ENCODE measurements around the gene PER3. TPM values are rescaled to one million over a fixed set of nuclear protein-coding genes. Genes with fewer than 3 reads are reported as not detected.

Gene PER3
- total and polyA plus RNA-seq, 2 donors (not counting 1 experiment from before 2014, with no cell fraction given), result 2.4 to 5.8 TPM

DNA sequence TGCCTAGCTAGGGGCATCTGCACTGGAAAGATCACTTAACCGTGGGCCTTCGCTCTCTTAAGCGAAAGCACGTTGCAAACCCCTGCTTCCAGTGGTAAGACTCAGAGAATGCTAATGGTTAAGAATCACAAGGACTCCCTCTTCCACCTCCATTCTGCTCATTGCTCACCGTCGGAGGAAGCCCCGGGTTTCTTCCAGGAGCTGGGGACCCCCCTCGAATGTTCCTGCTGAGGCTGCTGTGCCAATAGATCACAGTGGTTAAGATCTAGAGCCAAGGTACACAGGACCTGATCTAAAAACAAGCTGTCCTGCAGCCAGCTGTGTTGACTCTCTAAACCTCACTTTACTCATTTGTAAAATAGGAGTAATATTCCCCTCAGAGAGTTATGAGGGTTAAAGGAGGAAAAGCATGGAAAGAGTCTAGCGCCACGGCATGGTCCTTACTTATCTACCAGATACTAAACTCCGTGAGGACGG is 12.2 kb upstream of the PER3 start:
- peak overlapping the region; percentile 97 for H3K4me2 ChIP-seq (replicated peaks; ENCODE audit: low read depth, low read length, poor library complexity, severe bottlenecking)
- H3K27me3 ChIP-seq (replicated peaks in 1 of 4; ENCODE audit: control extremely low read depth in 1 of 4, control insufficient read depth in 3 of 4, insufficient read depth in 4 of 4, low read length in 3 of 4), result no peaks in the 10 kb centered on the region
- POLR2A ChIA-PET, result interaction anchor here (1.4 kb wide), 1 partner anchor 12 kb away, joined by 5 read pairs; the partner anchor contains the start of gene PER3
- peaks cover 4 to 14% of the 10 kb centered on the region in 2 experiments for H3K36me3 ChIP-seq (replicated peaks in 1 of 2; ENCODE audit: control extremely low read depth in 1 of 2, control insufficient read depth in 1 of 2, extremely low read depth in 1 of 2, insufficient read depth in 2 of 2, low read length in 1 of 2)
- CTCF ChIA-PET, result interaction anchor here (1.4 kb wide), 1 partner anchor 103 kb away, joined by 6 read pairs; no protein-coding TSS in a partner anchor
- ATAC-seq (ENCODE audit: low read depth) (no peak), DNase-seq (peak; percentile 9)
- 8% methylated on average over 7 of the region's 12 CpGs for WGBS (ENCODE audit: insufficient coverage)
- intact Hi-C loops (cut with micrococcal nuclease), result loop anchor here (1.0 to 10.0 kb wide), 4 partner anchors 11 to 1043 kb away; partner anchors contain the start of genes PARK7 and RERE
- H3K4me3 ChIP-seq (ENCODE audit: control extremely low read depth in 1 of 5, extremely low read depth in 1 of 5, insufficient read depth in 1 of 5, low read depth in 2 of 5, low read length in 4 of 5), result peak overlapping the region; percentile 70 to 86 (median 77)
- H4K20me1 ChIP-seq (ENCODE audit: control insufficient read depth, insufficient read depth, low read length, poor library complexity, severe bottlenecking), result peaks cover 16% of the 10 kb centered on the region
- Mint-ChIP-seq H3K4me3 (peak overlapping the region; percentile 87), H3K9me3 (ENCODE audit: insufficient read depth) (no peaks in the 10 kb centered on the region), H3K4me1 (peaks cover 28% of the 10 kb centered on the region), H3K27me3 (no peaks in the 10 kb centered on the region), H3K27ac (peak overlapping the region; percentile 71)
- H3K79me2 ChIP-seq (ENCODE audit: control insufficient read depth, insufficient read depth, low read length), result peaks cover 22% of the 10 kb centered on the region
- H2AFZ ChIP-seq (ENCODE audit: insufficient read depth, low read depth, low read length, poor library complexity, severe bottlenecking), result peak overlapping the region; percentile 87
- H3K9me3 ChIP-seq (ENCODE audit: control extremely low read depth in 1 of 3, control insufficient read depth in 2 of 3, insufficient read depth in 1 of 3, low read length in 2 of 3), result no peaks in the 10 kb centered on the region
- H3K9ac ChIP-seq (ENCODE audit: low read length), result peak overlapping the region; percentile 87
- H3K4me1 ChIP-seq (ENCODE audit: control insufficient read depth in 2 of 2, insufficient read depth in 2 of 2, low read length in 2 of 2), result peaks cover 12 to 15% of the 10 kb centered on the region in 2 donors
- no peak for TF ChIP-seq EZH2 (IDR thresholded peaks at IDR 0.05; ENCODE audit: borderline replicate concordance, insufficient read depth, low read depth, low read length, poor library complexity, severe bottlenecking)
- TF ChIP-seq, protein P1, sequence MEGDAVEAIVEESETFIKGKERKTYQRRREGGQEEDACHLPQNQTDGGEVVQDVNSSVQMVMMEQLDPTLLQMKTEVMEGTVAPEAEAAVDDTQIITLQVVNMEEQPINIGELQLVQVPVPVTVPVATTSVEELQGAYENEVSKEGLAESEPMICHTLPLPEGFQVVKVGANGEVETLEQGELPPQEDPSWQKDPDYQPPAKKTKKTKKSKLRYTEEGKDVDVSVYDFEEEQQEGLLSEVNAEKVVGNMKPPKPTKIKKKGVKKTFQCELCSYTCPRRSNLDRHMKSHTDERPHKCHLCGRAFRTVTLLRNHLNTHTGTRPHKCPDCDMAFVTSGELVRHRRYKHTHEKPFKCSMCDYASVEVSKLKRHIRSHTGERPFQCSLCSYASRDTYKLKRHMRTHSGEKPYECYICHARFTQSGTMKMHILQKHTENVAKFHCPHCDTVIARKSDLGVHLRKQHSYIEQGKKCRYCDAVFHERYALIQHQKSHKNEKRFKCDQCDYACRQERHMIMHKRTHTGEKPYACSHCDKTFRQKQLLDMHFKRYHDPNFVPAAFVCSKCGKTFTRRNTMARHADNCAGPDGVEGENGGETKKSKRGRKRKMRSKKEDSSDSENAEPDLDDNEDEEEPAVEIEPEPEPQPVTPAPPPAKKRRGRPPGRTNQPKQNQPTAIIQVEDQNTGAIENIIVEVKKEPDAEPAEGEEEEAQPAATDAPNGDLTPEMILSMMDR (IDR thresholded peaks at IDR 0.05), result no peak
- peak overlapping the region; percentile 51 to 86 for H3K27ac ChIP-seq (ENCODE audit: low read length in 2 of 2)

GRCh38 chr1:7777591-7777990 is 6.5 kb upstream of the PER3 start:
- no peak overlapping the region for H3K4me3 ChIP-seq (ENCODE audit: control extremely low read depth in 1 of 5, extremely low read depth in 1 of 5, insufficient read depth in 1 of 5, low read depth in 2 of 5, low read length in 4 of 5)
- Mint-ChIP-seq H3K27ac (no peak overlapping the region), H3K4me1 (peaks cover 24% of the 10 kb centered on the region), H3K27me3 (no peaks in the 10 kb centered on the region), H3K4me3 (no peak overlapping the region), H3K9me3 (ENCODE audit: insufficient read depth) (no peaks in the 10 kb centered on the region)
- no peak overlapping the region for H3K9ac ChIP-seq (ENCODE audit: low read length)
- no peak overlapping the region for H3K4me2 ChIP-seq (replicated peaks; ENCODE audit: low read depth, low read length, poor library complexity, severe bottlenecking)
- H3K27ac ChIP-seq (ENCODE audit: low read length in 2 of 2), result no peak overlapping the region
- H4K20me1 ChIP-seq (ENCODE audit: control insufficient read depth, insufficient read depth, low read length, poor library complexity, severe bottlenecking), result peaks cover 9% of the 10 kb centered on the region
- peaks cover 16 to 44% of the 10 kb centered on the region in 2 experiments for H3K36me3 ChIP-seq (replicated peaks in 1 of 2; ENCODE audit: control extremely low read depth in 1 of 2, control insufficient read depth in 1 of 2, extremely low read depth in 1 of 2, insufficient read depth in 2 of 2, low read length in 1 of 2)
- H3K27me3 ChIP-seq (replicated peaks in 1 of 4; ENCODE audit: control extremely low read depth in 1 of 4, control insufficient read depth in 3 of 4, insufficient read depth in 4 of 4, low read length in 3 of 4), result no peaks in the 10 kb centered on the region
- H3K4me1 ChIP-seq (ENCODE audit: control insufficient read depth in 2 of 2, insufficient read depth in 2 of 2, low read length in 2 of 2), result peaks cover 0 to 9% of the 10 kb centered on the region in 2 donors
- ATAC-seq (ENCODE audit: low read depth), result no peak
- intact Hi-C loops (cut with micrococcal nuclease), result loop anchor here (10.0 kb wide), 1 partner anchor 1037 kb away; the partner anchor contains the start of gene RERE
- no peaks in the 10 kb centered on the region for H3K9me3 ChIP-seq (ENCODE audit: control extremely low read depth in 1 of 3, control insufficient read depth in 2 of 3, insufficient read depth in 1 of 3, low read length in 2 of 3)
- TF ChIP-seq, protein P1 (IDR thresholded peaks at IDR 0.05), result no peak
- no peak overlapping the region for H2AFZ ChIP-seq (ENCODE audit: insufficient read depth, low read depth, low read length, poor library complexity, severe bottlenecking)
- H3K79me2 ChIP-seq (ENCODE audit: control insufficient read depth, insufficient read depth, low read length), result peaks cover 10% of the 10 kb centered on the region
- ChIA-PET POLR2A (no interaction called here), CTCF (no interaction called here)
- no peak for DNase-seq
- WGBS (ENCODE audit: insufficient coverage), result 95% methylated on average over 3 of the region's 3 CpGs
